Stimulated activated CD8-positive, alpha-beta memory T cell treated with anti-CD3 and anti-CD28 coated beads, Interleukin-7, amount 100 ng/mL, for 1 hour (primary cell): ENCODE results near the gene PTPN1.
A peak's percentile ranks its signal among the peaks of the same experiment; 100 is the strongest.
"Not testable (repeated sequence)": the region's sequence is repeated elsewhere in the genome, so short reads cannot be mapped to it uniquely, and the experiment has no call there.

ENCODE experiments used
- DNase-seq, 2 donors: peaks; one replicate each; pipeline ENCODE4 v3.0.0-alpha.2; 2020; ENCODE audit warnings: low read depth in 2 of 2

The PTPN1 gene

GRCh38 chr20:50509923-50510705 lies at the start of gene PTPN1:
Gene PTPN1 (plus strand): TSS chr20:50510383. CDS start chr20:50510528, 145 bp downstream.
- peak; percentile 95 to 98 for DNase-seq

- peak; percentile 58 to 64 for DNase-seq
These were observed 49.4 kb upstream of the PTPN1 start for GRCh38 chr20:50460608-50461267.

DNA sequence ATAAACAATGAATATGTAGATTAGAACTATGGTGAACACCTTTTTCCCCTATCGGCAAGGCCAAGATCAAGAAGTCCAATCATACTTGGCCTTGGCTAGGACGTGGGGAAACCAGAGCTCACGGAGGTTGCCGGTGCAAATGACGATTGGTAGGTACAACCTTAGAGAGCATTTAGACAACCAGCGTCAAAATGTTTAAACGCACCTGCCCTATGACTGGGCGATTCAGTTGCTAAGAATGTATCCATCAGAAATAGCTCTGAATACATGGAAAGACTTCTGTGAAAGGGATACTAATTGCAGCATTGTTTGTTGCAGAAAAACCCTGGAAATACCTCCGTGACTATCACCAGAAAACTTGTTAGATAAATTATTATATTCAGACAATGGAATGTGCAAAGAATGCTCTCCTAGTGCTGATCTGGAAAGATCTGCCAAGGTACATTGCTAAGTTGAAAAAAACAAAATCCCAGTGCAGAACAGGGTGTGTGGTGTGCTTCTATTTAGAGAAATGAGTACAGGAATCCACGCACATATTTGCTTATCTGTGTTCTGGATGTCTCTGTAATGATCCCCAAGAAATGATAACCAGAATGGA lies 48.0 kb upstream of the PTPN1 start:
- DNase-seq = no peak

DNA sequence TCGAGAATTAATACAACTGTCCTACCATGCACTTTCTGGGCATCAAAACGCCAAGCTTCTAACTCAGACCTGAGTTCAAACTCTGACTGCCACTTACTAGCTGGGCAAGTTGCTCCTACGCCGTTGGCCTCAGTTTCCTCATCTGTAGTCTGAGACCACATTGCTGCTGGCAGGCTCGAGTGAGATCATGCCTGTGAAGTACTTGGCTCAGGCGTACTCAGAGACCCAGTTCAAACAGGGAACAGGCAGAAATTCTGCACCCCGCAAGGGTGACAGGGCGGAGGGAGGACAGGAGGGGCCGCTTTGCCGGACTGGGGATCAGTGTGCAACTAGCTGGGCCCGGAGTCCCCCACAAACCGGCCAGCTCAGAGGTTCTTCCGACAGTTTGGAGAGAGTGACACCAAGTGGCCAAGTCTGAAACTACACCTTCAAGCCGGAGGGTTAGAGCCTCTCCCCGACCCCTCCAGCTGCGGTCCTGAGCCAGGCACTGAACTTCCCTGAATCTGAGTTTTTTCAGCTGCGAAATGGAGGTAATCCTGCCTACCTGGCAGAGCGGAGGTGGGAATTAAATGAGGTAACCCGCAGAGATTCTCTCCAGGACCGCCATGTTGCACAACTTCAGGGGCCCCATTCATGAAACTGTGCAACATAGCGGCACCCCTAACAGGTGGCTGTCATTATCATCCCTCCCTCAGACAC lies 46.0 kb upstream of the PTPN1 start:
- DNase-seq = peak in 1 of 2 donors; percentile 22

GRCh38 chr20:50464725-50465650 lies 45.2 kb upstream of the PTPN1 start:
- no peak for DNase-seq

- DNase-seq = no peak
These were observed 43.0 kb upstream of the PTPN1 start for GRCh38 chr20:50467174-50467573.

- DNase-seq = no peak
These were observed 42.3 kb upstream of the PTPN1 start for GRCh38 chr20:50467718-50468356.

DNA sequence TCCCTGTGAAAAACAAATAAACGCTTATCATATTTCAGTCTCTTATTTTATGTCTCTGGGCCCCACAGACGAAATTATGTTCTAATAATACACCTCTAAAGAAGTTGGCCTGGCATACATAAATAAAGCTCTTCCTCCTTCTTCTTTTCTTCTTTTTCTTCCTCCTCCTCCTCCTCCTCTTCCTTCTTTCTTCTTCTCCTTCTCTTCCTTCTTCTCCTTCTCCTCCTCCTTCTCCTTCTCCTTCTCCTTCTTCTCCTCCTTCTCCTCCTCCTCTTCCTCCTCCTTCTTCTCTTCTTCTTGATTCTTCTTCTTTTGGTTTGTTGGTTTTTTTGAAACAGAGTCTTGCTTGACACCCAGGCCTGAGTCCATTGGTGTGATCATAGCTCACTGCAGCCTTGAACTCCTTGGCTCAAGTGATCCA lies 41.8 kb upstream of the PTPN1 start:
- no peak for DNase-seq

- DNase-seq = no peak
These were observed 40.9 kb upstream of the PTPN1 start for GRCh38 chr20:50469176-50469723.

- no peak for DNase-seq
These were observed 40.4 kb upstream of the PTPN1 start for GRCh38 chr20:50469796-50470195.

DNA sequence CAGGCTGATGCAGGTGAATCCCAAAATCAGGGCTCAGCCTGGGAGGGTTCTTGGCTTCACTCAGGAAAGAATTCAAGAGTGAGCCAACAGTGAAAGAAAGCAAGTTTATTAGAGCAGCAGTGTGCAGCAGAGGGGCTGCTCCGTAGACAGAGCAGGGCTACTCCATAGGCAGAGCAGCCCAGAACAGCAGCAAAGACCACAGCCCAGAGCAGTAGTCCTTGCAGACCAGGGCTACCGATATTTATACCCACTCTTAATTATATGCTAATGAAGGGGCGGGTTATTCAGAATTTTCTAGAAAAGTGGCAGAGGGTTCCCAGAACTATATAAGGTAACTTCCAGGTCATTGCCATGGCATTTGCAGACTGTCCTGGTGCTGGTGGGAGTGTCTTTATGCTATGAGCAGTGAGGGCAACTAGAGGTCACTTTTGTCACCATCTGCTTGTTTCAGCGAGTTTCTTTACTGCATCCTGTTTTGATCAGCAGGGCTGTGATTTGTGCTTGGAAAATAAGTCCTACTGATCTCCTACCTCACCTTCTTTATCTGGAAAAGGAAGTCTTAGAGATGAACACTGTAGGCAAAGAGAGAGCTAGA lies 39.8 kb upstream of the PTPN1 start:
- no peak for DNase-seq

DNA sequence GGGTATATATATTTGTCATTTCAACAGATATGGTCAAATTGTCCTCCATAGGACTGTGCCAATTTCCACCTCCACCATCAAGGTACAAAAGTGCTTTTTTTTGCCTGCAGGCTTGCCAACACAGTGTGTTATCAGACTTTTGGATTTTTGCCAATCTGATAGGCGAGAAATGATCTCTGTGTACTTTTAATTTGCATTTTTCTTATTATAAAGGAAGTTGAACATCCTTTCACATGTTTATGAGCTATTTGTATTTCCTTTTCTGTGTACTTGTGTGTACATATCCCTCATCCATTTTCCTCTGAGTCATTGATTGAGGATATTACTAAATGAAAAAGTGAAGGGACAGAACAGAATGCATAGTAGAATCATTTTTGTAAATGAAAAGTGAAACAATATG lies 39.0 kb upstream of the PTPN1 start:
- no peak for DNase-seq

DNA sequence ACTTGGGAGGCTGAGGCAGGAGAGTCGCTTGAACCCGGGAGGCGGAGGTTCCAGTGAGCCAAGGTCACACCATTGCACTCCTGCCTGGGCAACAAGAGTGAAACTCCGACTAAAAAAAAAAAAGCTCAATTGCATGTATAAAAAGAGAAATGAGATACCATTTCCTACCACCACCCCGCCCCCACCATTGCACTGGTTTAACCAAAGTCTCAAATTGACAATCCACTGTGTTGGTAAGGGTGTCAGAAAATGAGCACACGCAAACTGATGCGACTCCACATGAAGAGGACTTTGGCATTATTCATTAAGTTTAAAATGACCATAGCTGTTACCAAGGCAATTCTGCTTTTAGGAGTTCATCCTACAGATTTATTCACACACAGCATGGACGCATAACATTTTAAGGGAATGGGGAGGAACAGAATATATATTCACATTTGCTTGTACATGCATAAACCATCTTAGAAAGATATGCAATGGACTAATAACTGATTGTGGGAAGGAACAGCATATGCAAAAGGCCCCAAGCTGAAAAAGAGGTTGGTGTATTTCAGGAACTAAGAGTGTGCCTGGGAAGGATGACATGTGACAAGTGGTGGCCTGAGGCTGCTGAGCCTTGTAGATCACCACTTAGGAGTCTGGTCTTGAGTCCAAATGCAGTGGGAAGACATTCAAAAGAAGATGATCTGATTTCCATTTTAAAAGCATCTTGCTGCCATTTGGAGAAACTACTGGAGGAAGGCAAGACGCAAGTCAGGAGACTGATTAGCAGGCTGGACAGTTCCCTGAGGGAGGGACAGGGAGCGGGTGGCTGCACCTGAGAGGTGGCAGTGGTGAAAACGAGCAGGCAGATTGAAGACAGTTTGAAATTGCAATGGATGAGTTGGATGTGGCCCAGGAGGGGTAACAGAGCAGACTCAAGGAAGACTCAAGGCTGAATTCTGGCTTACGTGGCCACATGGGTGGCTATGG lies 37.2 kb upstream of the PTPN1 start:
- no peak for DNase-seq

DNA sequence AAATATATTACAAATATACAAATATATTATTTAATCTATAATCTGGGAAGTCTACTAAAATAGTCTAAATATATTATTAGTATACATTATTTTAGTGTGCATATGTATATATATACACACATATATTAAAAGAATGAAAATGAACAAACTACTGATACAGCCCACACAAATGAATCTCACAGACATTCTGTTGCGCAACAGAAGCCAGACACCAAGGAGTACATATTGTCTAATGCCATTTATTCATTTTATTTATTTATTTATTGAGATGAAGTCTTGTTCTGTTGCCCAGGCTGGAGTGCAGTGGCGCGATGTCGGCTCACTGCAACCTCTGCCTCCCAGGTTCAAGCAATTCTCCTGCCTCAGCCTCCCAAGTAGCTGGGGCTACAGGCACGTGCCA lies 35.8 kb upstream of the PTPN1 start:
- DNase-seq = not testable (repeated sequence)

DNA sequence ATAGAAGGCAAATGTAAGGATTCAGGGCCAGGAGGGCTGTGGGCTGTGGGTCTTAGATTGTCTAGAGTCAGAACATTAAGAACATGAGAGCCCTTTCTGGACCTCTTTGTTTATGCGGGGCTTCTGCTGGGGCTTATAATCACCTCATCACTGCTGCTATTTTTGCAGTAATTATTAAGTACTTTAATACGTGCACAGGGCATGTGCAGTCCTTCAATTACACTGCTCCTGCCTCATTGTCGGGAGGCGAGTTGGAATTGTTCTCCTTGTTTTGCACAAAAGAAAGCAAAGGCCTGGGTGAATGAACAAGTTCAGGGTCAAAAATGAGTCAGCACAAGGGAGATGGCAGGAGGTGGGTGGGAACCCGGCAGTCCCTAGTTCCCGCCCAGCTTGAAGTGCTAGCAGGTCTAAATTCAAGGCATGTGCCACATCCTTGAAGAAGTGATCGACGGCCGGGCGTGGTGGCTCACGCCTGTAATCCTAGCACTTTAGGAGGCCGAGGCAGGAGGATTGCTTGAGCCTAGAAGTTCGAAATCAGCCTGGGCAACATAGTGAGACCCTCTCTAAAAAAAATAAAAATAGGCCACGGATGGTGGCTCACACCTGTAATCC lies 34.4 kb upstream of the PTPN1 start:
- DNase-seq = no peak

DNA sequence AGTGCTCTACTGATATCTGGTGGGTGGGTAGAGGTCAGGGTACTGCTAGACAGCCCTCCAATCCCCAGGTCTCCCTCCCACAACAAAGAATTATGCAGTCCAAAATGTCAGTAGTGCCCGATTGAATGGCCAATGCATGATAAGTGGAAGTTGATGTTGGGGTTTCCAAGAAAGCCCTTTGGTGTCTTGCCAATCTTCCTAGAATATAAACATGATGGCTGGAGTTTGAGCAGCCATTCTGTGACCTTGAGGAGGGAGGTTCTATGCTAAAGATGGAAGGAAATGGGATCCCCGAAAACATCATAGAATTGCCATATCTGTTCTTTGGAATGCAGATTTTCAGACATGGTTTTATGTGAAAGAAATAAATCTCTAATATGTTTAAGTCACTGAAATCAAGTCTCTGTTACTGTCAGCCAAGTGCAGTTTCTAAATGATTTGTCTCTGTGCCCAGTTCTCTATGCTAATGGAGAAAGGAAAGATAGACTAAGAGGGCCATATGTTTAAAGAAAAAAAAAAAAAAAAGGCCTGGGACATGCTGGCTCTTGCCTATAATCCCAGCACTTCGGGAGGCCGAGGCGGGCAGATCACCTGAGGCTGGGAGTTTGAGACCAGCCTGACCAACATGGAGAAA lies 32.8 kb upstream of the PTPN1 start:
- DNase-seq = no peak

DNA sequence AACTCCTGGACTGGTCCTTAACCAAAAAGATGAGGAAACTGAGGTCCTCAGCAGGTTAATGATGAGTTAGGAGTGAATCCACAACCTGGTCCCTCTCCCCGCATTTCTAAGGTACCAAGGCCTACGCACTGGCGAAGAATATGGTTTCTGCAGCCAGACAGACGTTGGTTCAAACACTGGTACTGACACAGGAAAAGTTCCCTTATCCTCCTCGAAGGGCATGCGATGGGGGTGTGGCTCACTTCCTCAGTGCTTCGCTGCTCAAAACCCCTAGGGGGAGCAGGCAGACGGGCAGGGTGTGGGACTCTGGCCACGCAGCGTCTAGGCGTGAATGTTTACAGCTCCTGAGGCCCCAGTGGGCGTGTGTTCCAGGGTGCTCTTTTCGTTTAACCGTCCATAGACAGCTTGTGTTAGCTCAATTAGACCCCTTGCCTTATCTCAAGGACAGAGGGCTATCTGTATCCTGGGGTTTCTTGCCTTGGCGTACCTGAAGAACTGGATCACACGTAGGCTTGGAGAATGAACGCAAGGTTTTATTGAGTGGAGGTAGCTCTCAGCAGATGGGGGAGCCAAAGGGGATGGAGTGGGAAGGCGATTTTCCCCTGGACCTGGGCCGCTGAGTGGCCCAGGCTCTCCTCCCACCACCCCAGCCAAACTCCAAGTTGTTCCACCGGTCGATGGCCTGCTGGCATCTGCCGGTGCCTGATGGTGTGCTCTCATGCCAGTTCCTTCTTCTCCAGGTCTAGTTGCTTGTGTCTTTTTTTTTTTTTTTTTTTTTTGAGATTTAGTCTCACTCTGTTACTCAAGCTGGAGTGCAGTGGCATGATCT lies 31.8 kb upstream of the PTPN1 start:
- DNase-seq = peak; percentile 32 to 55
